Astrocyte of the spinal cord (primary cell): ENCODE results near the gene RFTN1.

ENCODE experiments used
- DNase-seq: peaks from one replicate; pipeline ENCODE4 v3.0.0; 2011; ENCODE audit warnings: low read depth, low spot score
- H3K4me3 ChIP-seq: 2 replicates; pipeline ENCODE4 v1.5.1; 2011; ENCODE audit warnings: low read depth, mild to moderate bottlenecking, low read length, moderate library complexity
- CTCF ChIP-seq: IDR thresholded peaks from 2 replicates; pipeline ENCODE4 v1.5.1; 2012; ENCODE audit warnings: low read depth, mild to moderate bottlenecking, low read length, inconsistent platforms
- in situ Hi-C: cut with HindIII; loops from 2 replicates; pipeline ENCODE4 v1.10.0; 2017; ENCODE audit warnings: low sequenced_read_pairs

RFTN1 gene

DNA sequence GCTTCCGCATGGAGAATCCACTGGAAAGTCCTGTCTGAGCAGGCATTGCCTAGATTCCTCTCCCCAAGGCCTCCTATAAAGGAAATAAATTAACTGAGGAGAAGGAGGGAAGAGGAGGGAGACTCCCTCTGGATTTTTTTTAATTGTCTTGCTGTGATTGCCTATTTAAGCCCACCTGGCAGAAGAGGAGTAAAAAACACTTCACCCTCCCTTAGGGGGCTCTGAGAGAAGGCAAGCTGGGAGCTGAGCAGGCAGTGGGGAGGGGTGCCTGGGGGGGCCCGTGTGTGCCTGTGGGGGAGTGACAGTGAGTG is 138.6 kb downstream of the RFTN1 start:
- DNase-seq, result no peak
- H3K4me3 ChIP-seq, result no peak overlapping the region
- TF ChIP-seq CTCF, result no peak
- in situ Hi-C loops, result no loop called here

GRCh38 chr3:16374047-16374934 is 139.2 kb downstream of the RFTN1 start:
- DNase-seq, result no peak
- no peak for TF ChIP-seq CTCF
- in situ Hi-C loops, result no loop called here
- no peak overlapping the region for H3K4me3 ChIP-seq

DNA sequence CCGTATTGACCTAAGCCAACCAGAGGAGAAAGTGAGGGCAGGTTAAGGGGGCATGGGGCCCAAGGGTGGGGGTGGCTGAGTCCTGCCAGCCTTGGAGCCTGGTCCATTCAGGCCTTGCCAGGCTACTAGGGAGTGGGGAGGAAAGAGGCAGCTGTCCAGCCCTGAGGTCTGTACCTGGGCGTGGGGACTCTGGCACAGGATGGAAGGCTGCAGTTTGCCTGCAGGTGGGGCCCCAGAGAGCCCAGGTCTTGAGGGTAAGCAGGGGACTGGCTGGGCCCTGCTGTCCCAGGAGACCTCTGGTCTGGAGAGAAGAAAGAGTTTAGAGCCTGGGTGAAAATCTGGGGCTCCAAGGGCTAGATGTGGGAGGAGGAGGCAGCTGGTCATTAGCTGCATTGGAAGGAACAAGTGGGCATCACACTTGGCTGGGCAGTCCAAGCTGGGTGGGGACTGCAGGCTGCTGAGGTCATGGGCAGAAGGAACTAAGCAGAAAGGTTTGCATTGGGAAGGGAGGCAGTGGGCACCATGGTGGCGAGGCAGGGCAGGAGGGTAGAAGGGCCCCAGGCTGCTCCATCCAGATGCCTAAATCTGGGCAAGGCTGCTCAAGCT is 140.1 kb downstream of the RFTN1 start:
- in situ Hi-C loops, result no loop called here
- TF ChIP-seq CTCF, result no peak
- no peak for DNase-seq
- no peak overlapping the region for H3K4me3 ChIP-seq

DNA sequence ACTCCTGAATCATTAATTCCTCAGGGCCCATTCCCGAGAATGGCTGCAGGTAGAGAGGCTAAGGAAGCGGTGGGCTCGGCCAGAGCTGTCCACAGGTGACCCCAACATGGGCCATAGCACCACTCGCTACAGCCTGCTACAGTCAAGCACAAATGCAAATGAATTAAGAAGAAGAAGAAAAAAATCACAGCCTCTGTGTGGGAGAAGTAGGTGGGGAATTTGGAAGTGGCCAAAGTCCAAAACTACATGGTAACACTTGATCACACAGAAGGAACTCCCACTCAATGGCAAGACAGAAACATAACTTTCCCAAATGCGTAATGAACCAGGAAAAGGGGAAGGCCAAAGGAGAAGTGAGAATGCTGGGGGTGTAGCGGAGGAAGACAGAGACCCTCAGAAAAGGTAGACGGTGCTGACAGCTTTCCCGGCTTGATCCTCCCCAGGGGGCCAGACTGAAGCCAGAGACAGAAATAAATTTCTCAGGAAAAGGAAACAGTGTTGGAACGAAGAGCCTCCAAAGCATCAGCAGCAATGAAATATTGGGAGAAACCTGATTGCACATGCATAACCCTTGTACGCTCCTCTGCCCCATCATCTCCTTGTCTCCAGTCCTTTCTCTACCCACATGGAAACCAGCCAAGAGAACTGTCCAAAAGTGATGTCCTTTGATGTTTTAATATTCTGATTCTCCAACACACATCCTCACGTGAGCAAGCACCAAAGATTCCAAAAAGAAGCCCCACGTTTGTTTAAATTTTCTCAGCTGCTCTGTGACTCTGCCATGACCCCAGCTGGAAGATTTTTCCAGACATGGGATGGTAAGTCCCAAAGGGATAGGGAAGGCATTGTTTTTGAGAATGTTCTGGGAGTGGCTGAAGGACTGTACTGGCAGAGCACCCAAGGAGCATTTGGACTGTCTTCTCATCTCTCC is 140.9 kb downstream of the RFTN1 start:
- DNase-seq, result no peak
- no peak overlapping the region for H3K4me3 ChIP-seq
- in situ Hi-C loops, result no loop called here
- TF ChIP-seq CTCF, result no peak

DNA sequence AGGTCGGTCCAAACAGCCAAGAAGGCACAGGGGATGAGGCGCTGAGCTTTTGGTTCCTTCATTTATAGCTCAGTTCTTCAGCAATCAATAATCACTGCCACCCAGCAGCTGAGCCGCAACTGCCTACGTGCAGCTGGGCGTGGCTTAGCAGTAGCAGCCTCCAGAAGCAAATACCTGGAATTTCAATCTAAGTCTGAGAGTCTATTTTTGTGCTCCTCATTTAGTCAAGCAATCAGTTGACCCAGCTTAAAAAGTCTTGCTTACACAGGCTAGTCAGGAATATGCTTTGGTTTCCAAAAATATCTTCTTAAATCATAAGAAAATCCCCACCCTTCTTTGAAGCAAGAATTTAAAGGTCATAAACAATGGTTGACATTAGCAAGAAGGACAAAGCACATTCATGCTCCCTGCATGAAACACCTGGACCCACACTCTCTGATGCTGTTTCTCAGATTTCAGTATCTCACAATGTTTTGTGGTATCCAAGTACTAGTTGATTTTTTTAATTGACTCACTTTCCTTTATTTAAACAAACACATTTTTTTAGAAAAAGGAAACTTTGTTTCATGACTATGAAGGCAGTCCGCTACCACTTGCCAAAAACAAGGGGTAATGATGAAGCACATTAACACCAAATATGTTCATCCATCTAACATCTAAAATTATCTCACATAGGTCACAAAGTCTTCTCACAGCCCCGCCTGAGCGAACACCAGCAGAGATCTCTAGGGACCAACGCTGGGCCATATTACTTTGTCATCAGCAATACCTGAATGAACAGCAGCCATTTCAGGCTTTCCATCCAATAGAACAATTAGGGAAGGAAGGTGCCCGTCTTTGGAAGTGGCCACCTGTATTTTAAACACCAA is 142.4 kb downstream of the RFTN1 start:
- in situ Hi-C loops, result no loop called here
- no peak for TF ChIP-seq CTCF
- DNase-seq, result no peak
- no peak overlapping the region for H3K4me3 ChIP-seq

DNA sequence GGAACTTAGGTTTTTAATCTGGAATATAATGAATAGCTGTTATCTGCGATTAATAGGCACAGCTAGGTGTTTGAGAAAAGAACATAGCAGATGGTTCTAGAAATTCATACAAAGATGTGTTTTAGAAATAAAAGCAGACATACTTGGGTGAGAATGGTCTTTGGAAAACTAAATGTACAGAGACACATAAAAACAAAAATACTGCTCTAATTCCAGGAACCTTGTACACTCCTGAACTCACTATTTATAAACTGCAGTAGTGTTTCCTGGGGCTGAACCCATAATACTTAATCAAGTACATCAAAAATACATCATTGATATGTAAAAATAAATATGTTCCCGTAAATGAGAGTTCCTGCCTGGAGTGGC is 143.0 kb downstream of the RFTN1 start:
- in situ Hi-C loops, result no loop called here
- DNase-seq, result no peak
- no peak overlapping the region for H3K4me3 ChIP-seq
- TF ChIP-seq CTCF, result no peak
